Epithelial cell of esophagus (primary cell): ENCODE data around the gene JMJD1C.

Source experiments
- DNase-seq: peaks from one replicate; pipeline ENCODE4 v3.0.0; 2010; ENCODE audit warnings: low read depth
- H3K4me3 ChIP-seq: 2 replicates; pipeline ENCODE4 v1.5.1; 2011; ENCODE audit warnings: mild to moderate bottlenecking, low read length, control low read depth
- TF ChIP-seq, protein P1 (sequence below): IDR thresholded peaks from 2 replicates; pipeline ENCODE4 v1.5.1; 2011; ENCODE audit warnings: low read depth, mild to moderate bottlenecking, low read length, control low read depth, inconsistent platforms; ENCODE audit not compliant: insufficient read depth; ENCODE audit errors: missing control alignments

The JMJD1C gene

DNA sequence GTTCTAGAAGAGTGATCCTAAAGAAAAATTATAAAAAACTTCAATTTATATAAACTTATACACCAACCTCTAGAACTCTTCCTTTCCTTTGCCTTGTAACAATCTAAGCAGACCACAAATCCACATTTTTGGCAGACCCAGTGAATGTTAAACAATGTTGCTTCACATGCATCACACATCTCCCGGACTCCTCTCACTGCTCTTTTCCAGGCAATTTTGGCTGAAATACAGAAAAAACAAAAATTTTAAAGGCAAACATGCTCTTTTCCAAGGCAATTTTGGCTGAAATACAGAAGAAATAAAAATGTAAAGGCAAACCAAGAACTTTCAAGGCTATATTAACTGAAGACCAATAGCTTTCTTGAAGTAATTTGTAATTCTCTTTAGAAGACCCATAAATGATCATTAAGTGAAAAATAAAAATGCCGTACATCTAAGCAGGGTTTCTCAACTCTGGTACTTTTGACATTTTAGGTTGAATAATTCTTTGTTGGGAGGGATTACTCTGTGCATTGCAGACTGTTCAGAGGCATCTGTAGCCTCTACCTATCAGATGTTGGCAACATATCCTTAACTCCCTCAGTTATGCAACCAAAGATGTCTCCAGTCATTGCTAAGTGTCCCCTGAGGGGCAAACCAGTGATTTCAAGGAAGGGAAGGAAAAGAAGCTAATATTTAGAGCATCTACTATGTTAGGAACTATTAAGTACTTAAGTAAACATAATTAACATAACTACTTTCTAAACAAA is 268.3 kb downstream of the JMJD1C start:
- no peak for DNase-seq
- H3K4me3 ChIP-seq: no peak overlapping the region
- TF ChIP-seq, protein P1, sequence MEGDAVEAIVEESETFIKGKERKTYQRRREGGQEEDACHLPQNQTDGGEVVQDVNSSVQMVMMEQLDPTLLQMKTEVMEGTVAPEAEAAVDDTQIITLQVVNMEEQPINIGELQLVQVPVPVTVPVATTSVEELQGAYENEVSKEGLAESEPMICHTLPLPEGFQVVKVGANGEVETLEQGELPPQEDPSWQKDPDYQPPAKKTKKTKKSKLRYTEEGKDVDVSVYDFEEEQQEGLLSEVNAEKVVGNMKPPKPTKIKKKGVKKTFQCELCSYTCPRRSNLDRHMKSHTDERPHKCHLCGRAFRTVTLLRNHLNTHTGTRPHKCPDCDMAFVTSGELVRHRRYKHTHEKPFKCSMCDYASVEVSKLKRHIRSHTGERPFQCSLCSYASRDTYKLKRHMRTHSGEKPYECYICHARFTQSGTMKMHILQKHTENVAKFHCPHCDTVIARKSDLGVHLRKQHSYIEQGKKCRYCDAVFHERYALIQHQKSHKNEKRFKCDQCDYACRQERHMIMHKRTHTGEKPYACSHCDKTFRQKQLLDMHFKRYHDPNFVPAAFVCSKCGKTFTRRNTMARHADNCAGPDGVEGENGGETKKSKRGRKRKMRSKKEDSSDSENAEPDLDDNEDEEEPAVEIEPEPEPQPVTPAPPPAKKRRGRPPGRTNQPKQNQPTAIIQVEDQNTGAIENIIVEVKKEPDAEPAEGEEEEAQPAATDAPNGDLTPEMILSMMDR: no peak

DNA sequence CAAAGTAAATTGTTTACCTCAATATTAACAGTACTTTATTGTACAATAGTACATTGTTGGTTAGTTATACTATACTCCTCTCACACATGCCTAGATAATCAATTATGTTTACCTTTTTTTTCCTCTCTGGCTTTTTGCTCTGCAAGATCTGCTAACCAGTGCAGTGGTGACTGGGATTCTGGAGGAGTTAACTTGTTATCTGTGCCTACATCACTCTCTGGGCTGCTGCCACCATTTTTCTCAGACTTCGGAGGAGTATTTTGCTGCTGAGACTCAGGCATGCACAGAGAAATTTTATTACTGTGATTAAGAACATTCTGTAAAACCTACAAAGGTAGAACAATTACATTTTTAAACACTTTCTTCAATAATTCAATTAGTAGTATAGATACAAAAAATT is 273.0 kb downstream of the JMJD1C start:
- TF ChIP-seq, protein P1: no peak
- no peak overlapping the region for H3K4me3 ChIP-seq
- no peak for DNase-seq

DNA sequence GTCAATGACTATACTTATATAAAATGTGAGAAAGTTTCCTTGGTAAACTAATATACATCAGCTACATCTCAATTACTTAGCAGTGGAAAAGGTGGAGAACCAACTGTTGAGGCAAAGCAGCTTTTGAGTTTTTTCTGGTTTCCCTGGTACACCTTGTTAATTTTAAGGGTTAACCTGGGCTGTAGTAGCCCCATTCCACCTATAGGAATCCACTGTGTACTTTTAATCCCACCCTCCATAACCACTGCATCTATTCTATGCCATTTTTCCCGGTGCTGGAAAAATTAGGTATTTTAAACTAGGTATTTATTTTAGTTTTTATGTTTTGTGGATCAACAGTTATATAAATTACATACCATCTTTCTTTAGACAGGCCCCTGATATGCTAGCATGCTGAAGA is 290.2 kb downstream of the JMJD1C start:
- H3K4me3 ChIP-seq: no peak overlapping the region
- TF ChIP-seq, protein P1: no peak
- DNase-seq: no peak

DNA sequence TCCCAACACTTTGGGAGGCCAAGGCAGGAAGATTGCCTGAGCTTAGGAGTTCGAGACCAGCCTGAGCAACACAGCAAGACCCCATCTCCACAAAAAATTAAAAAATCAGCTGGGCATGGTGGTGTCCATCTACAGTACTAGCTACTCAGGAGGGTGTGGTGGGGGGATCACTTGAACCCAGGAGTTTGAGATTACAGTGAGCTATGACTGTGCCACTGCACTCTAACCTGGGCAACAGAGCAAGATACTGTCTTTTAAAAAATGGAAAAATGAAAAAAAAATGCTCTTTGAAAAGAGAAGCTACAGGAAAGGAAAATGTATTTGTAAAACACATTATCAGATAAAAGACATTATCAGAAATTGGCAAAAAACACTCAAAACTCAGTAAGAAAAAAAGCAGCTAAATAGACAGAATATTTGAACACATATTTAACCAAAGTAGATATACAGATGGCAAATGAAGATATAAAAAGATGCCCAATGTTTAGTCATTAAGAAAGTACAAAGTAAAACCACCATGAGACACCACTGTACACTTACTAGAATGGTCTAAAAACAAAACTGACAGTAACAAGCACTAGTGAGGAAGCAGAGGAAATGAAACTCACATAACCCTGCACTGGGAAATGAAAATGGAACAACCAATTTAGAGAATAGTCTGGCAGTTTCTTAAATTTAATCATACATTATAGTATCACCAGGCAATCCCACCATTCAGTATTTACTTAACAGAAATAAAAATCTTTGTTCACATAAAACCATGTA is 292.1 kb downstream of the JMJD1C start:
- TF ChIP-seq, protein P1: no peak
- DNase-seq: no peak
- H3K4me3 ChIP-seq: no peak overlapping the region

DNA sequence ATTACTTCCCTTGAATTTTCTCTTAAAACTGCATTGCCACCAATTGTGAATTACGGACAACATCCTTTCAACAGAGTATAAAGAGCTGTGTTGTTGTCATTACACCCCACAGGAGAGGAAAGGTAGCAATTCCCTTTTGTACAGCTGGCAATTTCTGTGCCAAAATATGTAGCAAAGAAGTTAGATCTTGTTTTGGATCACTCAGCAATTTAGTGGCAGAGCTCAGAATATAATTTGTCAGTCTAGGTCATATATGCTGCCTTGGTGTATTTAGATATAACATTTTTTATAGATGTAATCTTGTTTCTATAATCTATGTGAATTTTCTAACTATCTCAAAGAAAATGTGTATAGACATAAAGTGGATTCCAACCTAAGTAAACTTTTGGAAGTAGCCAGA is 293.9 kb downstream of the JMJD1C start:
- H3K4me3 ChIP-seq: no peak overlapping the region
- DNase-seq: no peak
- TF ChIP-seq, protein P1: no peak

DNA sequence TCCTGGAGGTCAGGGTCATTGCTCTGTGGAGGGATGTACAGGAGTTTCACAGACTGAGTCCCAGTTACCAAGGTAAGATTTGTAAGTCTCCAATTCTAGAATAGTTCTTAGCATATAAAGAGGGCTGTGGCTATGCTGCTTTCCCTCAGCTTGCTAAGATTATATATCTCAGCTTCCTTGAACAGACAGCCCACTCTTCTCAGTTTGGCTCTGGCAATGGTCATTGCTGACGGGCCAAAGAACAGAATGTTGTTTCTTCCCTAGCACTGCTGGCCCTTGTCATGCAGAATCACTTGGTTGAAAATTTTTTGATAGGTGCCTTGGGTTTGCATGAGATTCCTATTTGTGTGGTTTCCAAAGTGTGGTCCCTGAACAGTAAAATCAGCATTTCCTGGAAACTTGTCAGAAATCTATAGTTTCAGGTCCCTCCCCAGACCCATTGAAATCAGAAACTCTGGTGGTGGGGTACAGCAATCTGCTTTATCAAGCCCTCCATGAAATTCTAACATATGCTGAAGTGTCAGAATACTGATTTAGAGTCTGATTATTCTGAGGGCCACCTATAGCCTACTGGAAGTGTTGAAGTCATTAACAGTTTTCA is 294.4 kb downstream of the JMJD1C start:
- H3K4me3 ChIP-seq: no peak overlapping the region
- DNase-seq: no peak
- TF ChIP-seq, protein P1: no peak
